C4-2B (cell line): Measurements from ENCODE around the gene TRIM15.

Experiments used
- H3K27ac ChIP-seq: fragments of 450-650 bp; 2 replicates; pipeline ENCODE4 v1.5.1; 2017
- ZFX ChIP-seq: fragments of 450-650 bp; IDR thresholded peaks from 2 replicates; pipeline ENCODE4 v1.6.1; 2017
- TF ChIP-seq, protein P1 (sequence below): fragments of 450-650 bp; conservative IDR thresholded peaks from 2 replicates; pipeline ENCODE4 v1.5.1; 2017; ENCODE audit warnings: mild to moderate bottlenecking

The TRIM15 gene

DNA sequence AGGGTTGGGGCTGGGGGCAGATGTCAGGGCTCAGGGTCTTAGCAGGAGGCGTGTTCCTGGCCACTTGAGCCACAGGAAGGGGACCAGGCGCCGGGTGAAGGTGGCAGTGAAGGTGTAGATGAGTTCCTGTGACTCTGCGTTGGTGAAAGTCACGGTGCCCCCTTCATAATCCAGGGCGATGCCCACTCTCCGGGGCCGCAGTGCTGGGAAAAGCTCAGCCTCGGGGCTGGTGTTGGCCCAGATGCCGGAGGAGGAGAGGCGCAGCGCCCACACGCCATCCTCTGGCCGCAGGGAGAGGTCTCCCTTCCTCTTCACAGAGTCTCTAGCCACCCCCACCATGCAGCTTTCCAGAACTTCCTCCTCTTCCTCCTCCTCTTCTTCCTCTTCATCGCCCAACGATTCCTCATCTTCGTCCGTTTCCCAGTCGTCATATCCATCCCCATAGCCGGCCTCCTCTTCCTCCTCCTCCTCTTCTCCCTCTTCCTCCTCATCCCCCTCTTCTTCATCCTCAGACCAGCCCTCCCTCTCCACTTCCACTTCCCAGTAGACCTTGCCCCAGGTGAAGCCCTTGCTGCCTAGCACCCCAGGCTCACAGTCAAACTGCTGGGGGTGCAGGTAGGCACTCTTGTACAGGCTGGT, 22.6 kb downstream of the TRIM15 start:
- no peak overlapping the region for H3K27ac ChIP-seq
- TF ChIP-seq, protein P1, sequence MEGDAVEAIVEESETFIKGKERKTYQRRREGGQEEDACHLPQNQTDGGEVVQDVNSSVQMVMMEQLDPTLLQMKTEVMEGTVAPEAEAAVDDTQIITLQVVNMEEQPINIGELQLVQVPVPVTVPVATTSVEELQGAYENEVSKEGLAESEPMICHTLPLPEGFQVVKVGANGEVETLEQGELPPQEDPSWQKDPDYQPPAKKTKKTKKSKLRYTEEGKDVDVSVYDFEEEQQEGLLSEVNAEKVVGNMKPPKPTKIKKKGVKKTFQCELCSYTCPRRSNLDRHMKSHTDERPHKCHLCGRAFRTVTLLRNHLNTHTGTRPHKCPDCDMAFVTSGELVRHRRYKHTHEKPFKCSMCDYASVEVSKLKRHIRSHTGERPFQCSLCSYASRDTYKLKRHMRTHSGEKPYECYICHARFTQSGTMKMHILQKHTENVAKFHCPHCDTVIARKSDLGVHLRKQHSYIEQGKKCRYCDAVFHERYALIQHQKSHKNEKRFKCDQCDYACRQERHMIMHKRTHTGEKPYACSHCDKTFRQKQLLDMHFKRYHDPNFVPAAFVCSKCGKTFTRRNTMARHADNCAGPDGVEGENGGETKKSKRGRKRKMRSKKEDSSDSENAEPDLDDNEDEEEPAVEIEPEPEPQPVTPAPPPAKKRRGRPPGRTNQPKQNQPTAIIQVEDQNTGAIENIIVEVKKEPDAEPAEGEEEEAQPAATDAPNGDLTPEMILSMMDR, result no peak
- no peak for TF ChIP-seq ZFX

DNA sequence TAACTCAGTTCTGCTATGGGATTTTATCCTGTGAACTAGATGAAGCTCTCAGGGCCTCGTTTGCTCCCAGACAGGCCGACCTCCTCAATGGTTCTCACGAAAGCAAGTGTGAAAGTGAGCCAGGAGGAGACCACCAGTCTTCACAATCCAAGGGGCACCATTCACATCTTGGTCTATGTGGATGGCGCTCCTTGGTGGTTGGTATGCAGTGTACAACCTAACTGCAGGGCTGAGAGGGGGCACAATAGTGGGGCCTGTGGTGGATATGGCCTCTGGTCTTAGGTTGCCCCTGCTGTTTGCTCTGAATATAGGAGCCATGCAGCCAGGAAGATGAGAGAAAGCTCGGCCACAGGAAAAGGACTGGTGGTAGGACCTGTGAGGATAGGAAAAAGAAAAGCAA, 25.2 kb downstream of the TRIM15 start:
- TF ChIP-seq, protein P1, result no peak
- no peak for TF ChIP-seq ZFX
- H3K27ac ChIP-seq, result no peak overlapping the region

GRCh38 chr6:30192076-30192475, 28.7 kb downstream of the TRIM15 start:
- TF ChIP-seq, protein P1, result no peak
- no peak for TF ChIP-seq ZFX
- H3K27ac ChIP-seq, result no peak overlapping the region

DNA sequence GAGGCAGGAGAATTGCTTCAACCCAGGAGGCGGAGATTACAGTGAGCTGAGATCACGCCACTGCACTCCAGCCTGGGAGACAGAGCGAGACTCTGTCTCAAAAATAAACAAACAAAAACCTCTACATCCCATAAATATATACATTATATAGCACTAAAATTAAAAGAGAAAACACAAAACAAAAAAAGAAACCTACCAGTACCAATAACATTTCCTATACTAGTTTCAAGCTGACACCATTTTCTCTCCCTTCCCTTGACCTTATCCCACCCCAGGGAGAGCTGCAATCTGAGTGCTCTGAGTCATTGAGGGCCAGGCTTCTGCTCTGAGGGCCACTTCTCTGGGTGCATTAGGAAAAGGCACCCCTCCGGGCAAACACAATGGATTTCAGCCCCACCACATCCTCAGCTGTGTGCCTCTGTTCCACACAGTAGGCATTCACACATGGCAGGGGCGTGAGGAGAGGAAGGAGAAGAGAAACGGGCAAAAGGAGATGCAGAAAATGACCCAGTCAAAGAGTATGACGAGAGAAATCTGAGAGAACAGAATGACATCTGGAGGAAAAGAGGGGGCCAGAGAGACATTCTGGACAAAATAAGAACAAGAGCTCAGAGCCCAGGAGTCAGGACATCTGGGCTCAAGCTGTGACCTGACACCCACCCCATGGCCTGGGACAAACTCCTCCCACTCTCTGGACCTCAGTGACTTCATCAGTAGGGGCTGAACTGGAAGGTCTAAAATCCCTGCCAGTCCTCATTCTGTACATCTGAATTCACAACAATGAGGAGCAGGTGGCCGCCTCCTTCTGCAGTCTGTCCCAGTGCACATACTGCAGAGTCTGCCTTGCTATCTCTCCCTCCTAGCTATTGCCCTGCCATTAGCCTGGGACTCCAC, 31.7 kb downstream of the TRIM15 start:
- H3K27ac ChIP-seq, result no peak overlapping the region
- TF ChIP-seq ZFX, result no peak

DNA sequence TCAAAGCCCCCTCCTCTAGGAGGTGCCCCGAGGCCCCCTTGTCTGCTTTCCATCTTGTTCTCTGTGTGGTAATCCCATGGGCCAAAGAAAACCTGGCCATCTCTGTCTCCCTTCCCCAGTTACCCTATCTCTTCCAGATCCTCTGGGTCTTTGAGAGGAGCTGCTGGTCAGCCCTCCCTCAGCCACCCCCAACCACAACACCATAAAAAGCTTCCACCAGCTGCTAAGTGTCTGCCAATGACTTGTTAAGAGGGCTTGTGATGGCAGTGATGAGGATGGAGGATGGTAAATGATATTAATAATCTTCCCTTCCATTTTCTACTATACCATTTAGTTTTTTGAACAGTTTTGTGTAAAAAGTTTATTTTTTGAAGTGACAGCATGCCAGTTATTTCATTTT, 32.6 kb downstream of the TRIM15 start:
- TF ChIP-seq, protein P1, result no peak
- TF ChIP-seq ZFX, result no peak
- no peak overlapping the region for H3K27ac ChIP-seq

GRCh38 chr6:30196376-30196775, 33.0 kb downstream of the TRIM15 start:
- TF ChIP-seq, protein P1, result no peak
- no peak for TF ChIP-seq ZFX
- H3K27ac ChIP-seq, result no peak overlapping the region

- no peak overlapping the region for H3K27ac ChIP-seq
- TF ChIP-seq ZFX, result no peak
- TF ChIP-seq, protein P1, result no peak
Observed at GRCh38 chr6:30198166-30199084, 35.1 kb downstream of the TRIM15 start.
